HPDE6-E6E7 (cell line): ENCODE data around the gene RASL10A.

Experiments used
- DNase-seq: peaks from one replicate; pipeline ENCODE4 v3.0.0; 2011; ENCODE audit warnings: missing footprints; ENCODE audit errors: extremely low spot score

The RASL10A gene

DNA sequence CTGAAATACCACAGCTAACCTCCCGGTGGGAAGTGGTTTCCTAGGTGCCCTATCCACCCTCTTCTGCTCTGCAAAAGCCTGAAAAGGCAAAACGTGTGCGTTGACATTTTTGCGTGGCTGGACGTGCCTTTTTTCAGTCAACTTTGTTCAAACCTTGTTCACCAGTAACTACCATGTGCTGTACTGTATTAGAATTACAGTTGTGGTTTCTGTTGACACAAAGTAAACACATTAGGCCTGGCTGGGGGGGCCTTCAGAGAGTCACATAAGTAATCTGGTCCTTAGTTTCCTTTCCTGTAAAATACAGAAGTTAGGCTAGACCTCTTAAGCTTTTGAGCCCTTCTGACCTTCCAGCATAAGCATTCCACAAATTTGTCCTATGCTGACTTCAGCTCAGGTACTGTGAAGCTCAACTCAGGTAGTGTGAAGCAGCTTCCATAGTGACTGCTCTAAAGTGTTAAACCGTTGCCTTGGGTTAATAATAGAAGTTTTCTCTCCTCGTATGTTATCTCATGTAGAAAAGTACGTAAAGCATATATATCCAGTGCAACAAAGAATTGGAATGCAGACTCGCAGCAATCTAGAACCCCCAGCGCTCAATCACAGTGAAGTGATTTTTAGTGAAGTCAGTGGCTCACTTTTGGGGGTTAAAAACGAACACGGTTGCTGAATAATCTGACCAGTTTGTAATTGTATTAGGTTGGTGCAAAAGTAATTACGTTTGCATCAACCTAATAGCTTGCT, 45.6 kb downstream of the RASL10A start:
- no peak for DNase-seq

- no peak for DNase-seq
Observed at GRCh38 chr22:29269230-29269604, 46.3 kb downstream of the RASL10A start.

GRCh38 chr22:29268511-29269229, 46.8 kb downstream of the RASL10A start:
- DNase-seq = no peak

DNA sequence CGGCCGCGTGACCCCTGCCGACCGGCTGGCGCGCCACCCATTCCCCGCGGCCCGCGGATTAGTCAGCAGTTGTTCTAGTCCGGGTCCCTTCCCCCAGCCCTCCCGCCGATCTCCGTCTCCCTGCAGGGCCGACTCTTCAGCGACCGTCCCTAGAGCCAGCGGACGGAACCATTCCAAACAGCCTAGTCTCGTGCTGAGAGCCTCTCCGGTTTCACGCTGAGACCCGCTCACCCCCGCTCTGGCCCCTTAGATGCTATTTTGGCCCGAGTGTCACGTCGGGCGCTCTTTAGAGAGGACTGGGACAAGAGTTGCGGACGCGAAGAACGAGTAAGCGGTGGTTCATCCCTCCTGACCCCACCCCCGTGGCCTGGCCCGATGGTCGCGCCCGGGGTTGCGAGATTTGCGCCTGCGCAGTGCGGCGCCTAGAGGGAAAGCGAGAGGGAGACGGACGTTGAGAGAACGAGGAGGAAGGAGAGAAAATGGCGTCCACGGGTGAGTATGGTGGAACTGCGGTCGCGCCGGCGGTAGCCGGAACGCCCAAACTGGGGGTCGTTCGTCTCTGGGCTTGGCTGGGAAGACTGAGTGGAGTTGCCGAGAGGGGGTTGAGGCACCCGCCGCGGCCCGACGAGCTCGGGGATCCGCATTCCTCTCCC, 47.5 kb downstream of the RASL10A start, which contains the start of the genes EWSR1 and RHBDD3:
Gene EWSR1 (plus strand): TSS at position 411 of the 653 bp plus-strand sequence. CDS start 69 bp downstream, at position 480.
Gene RHBDD3 (minus strand): TSS at position 124 of the 653 bp plus-strand sequence. CDS start 2,355 bp downstream, outside the sequence.
- DNase-seq = peak; percentile 90

GRCh38 chr22:29267462-29267857, 48.0 kb downstream of the RASL10A start:
- DNase-seq = no peak

DNA sequence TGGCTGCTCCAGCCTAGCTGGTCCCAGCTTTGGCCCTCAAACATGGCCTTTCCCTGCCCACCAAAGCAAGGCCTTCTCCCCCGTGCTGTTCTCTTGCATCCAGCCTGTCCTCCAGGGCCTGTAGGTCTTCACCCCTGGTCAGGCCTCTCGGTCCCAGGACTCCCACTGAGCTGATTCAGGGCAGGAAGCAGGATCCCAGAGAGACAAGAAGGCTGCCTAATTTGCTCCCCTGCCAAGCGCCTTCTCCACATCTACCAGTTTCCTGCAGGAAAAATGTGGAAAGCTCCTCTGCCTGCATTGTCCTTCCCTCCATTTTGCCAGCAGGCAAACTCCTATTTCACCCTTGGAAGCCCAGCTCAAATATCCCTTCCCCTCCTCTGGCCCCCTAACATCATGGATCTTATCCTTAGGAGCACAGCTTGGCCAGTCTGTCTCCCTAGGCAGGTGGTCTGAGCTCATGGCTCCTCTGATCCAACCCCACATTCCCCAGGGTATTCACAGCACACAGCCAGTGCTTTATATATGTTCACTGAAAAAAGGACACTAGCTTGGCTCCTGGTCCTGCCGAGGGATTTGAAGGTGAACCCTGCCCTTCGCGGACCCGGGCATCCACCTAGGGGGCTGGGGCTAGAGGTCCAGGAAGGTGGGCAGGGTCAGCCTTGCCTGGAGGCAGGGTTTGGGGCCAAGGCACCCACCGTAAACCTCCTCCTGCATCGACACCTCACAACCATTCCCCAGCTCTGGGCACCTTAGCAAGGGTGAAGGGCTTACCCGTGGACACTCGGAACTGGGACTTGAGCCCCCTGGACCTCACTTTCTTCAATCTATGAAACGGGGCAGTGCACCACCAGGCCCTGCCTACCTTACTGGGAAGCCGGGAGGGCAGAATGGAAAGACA, 48.7 kb downstream of the RASL10A start:
- DNase-seq = no peak

DNA sequence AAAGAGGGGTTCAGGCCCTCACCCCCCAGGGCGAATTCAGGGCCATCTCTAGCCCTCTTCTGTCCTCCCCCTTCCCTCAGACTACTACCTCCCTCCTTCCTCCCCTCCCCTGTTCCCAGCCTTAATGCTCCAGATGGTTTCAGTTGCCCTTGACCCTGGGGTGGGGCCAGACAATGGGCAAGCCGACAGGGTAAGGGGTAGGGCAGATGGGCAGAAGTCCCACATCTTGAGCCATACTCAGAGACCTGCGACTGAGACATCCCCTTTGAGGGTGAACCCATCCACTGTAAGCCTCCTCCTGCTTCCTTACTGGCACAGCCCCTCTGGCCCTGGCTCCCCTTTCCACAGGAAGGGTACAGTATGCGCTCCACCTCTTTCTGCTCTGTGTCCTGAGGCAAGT, 49.6 kb downstream of the RASL10A start:
- no peak for DNase-seq

DNA sequence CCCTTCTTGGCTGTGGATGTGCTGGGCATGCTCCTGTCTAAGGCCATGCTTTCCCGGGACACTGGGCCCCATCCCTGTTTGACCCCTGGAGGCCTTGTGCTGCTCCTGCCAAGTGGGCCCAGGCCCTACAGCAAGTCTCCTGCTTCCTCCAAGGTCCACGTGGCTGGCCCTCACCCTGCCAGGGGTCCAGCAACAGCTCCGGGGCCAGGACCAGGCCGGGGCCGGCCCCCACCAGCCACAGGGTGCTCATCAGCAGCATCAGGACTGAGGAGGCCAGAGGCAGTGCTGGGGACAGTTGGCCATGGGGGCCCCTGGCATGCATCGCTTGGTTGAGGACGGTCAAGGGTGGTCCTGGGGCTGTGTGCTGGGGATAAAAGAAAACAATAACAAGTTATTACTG, 50.2 kb downstream of the RASL10A start:
- DNase-seq = no peak

DNA sequence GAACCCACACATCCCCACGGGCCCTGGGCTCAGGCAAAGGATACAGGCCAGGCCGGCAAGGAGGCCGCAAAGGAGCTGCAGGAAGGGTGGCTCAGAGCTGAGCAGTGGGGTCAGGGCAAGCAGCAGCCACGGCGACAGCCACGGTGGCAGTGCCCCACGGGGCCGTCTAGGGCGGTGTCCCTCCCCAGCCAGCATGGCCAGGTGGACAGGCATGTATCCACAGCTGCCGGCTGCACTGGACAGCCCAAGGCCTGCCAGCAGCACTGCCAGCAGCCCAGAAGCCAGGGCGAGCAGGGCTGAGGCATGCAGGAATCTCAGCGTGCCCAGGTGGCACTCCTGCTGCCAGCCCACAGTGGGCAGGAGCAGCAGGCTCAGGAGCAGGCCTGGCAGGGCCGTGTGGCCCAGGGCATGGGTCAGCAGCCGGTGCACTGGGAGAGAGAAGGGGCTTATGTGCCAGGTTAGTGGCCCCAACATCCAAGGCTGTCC, 51.7 kb downstream of the RASL10A start:
- DNase-seq = no peak
